Smooth muscle cell (in vitro differentiated cells): ENCODE measurements around the gene QRFP. TPM values are rescaled to one million over a fixed set of nuclear protein-coding genes. Genes with fewer than 3 reads are reported as not detected.

Experiments used
- DNase-seq: peaks from one replicate; lab custom pipeline; 2025; ENCODE audit not compliant: unreplicated experiment; lab: John Stamatoyannopoulos, UW
- H2AFZ ChIP-seq: fragments of 200-600 bp; sonication (generic); 2 replicates; pipeline ENCODE4 v1.6.0; 2016; ENCODE audit warnings: antibody characterized with exemption, low read depth, mild to moderate bottlenecking
- H3F3A ChIP-seq: fragments of 200-600 bp; sonication (generic); 2 replicates; pipeline ENCODE4 v1.6.0; 2017; ENCODE audit warnings: antibody characterized with exemption, low read depth
- H3K27ac ChIP-seq: fragments of 200-600 bp; sonication (generic); 2 replicates; pipeline ENCODE4 v1.5.1; 2016; ENCODE audit warnings: low read depth, mild to moderate bottlenecking
- H3K27me3 ChIP-seq: fragments of 200-600 bp; sonication (generic); 2 replicates; pipeline ENCODE4 v1.6.1; 2016; ENCODE audit warnings: low read depth, mild to moderate bottlenecking
- H3K36me3 ChIP-seq: fragments of 200-600 bp; sonication (generic); 2 replicates; pipeline ENCODE4 v1.5.1; 2016; ENCODE audit warnings: low read depth
- H3K4me1 ChIP-seq: fragments of 200-600 bp; sonication (generic); 2 replicates; pipeline ENCODE4 v1.5.1; 2016; ENCODE audit warnings: low read depth
- H3K4me2 ChIP-seq: fragments of 200-600 bp; sonication (generic); 2 replicates; pipeline ENCODE4 v1.6.0; 2016; ENCODE audit warnings: mild to moderate bottlenecking
- H3K4me3 ChIP-seq: fragments of 200-600 bp; sonication (generic); 2 replicates; pipeline ENCODE4 v1.5.1; 2016; ENCODE audit warnings: mild to moderate bottlenecking
- H3K79me2 ChIP-seq: fragments of 200-600 bp; sonication (generic); 2 replicates; pipeline ENCODE4 v1.6.0; 2016; ENCODE audit warnings: low read depth, mild to moderate bottlenecking
- H3K9ac ChIP-seq: fragments of 200-600 bp; sonication (generic); 2 replicates; pipeline ENCODE4 v1.6.0; 2016; ENCODE audit warnings: low read depth
- H3K9me3 ChIP-seq: fragments of 200-600 bp; sonication (generic); replicated peaks from 2 replicates; pipeline ENCODE4 v1.5.1; 2016; ENCODE audit warnings: low read depth
- H4K20me1 ChIP-seq: fragments of 200-600 bp; sonication (generic); 2 replicates; pipeline ENCODE4 v1.6.0; 2016; ENCODE audit warnings: low read depth
- WGBS: methylation state at CpG from one replicate; pipeline ENCODE4 v1.1.7; 2016; ENCODE audit warnings: low lambda C conversion rate; 5-methylcytosine and 5-hydroxymethylcytosine counted together
- polyA plus RNA-seq: library from polyadenylated mRNA; unstranded; fragments of >200 nt; fragmentation: Nextera tagmentation; extraction: Ambion mirVana; gene quantifications from 2 replicates; pipeline ENCODE4 v1.2.1, GENCODE V29; 2016
- total RNA-seq: library from RNA; depleted of rRNA; stranded (reverse); fragments of >200 nt; gene quantifications from 2 replicates; pipeline ENCODE4 v1.2.3, GENCODE V29; 2014
- TF ChIP-seq, protein P1 (sequence below): fragments of 200-600 bp; sonication (generic); IDR thresholded peaks from 2 replicates; pipeline ENCODE4 v1.5.1; 2017; ENCODE audit warnings: borderline replicate concordance, mild to moderate bottlenecking, antibody characterized with exemption; ENCODE audit not compliant: insufficient read depth, poor library complexity, severe bottlenecking

Gene QRFP
- total and polyA plus RNA-seq, 2 experiments from 2014 or later, result 0.15 TPM; not detected in 1

GRCh38 chr9:130869250-130869649 lies 27.4 kb downstream of the QRFP start:
- Histone ChIP-seq H3K36me3 (peaks cover 19% of the 10 kb centered on the region), H2AFZ (no peak overlapping the region), H4K20me1 (peaks cover 100% of the 10 kb centered on the region), H3K27me3 (no peaks in the 10 kb centered on the region), H3K4me3 (no peak overlapping the region), H3K79me2 (peaks cover 45% of the 10 kb centered on the region), H3K9ac (no peak overlapping the region), H3K4me1 (no peaks in the 10 kb centered on the region), H3K9me3 (no peaks in the 10 kb centered on the region), H3F3A (no peaks in the 10 kb centered on the region), H3K4me2 (no peak overlapping the region), H3K27ac (no peak overlapping the region)
- 91% methylated on average over 8 of the region's 8 CpGs for WGBS
- no peak for DNase-seq
- TF ChIP-seq, protein P1, sequence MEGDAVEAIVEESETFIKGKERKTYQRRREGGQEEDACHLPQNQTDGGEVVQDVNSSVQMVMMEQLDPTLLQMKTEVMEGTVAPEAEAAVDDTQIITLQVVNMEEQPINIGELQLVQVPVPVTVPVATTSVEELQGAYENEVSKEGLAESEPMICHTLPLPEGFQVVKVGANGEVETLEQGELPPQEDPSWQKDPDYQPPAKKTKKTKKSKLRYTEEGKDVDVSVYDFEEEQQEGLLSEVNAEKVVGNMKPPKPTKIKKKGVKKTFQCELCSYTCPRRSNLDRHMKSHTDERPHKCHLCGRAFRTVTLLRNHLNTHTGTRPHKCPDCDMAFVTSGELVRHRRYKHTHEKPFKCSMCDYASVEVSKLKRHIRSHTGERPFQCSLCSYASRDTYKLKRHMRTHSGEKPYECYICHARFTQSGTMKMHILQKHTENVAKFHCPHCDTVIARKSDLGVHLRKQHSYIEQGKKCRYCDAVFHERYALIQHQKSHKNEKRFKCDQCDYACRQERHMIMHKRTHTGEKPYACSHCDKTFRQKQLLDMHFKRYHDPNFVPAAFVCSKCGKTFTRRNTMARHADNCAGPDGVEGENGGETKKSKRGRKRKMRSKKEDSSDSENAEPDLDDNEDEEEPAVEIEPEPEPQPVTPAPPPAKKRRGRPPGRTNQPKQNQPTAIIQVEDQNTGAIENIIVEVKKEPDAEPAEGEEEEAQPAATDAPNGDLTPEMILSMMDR, result no peak

GRCh38 chr9:130868230-130868629 lies 28.4 kb downstream of the QRFP start:
- Histone ChIP-seq H4K20me1 (peaks cover 100% of the 10 kb centered on the region), H3K79me2 (peaks cover 53% of the 10 kb centered on the region), H3K9me3 (no peaks in the 10 kb centered on the region), H3K27ac (no peak overlapping the region), H2AFZ (no peak overlapping the region), H3K36me3 (peaks cover 10% of the 10 kb centered on the region), H3K4me3 (no peak overlapping the region), H3K9ac (no peak overlapping the region), H3K27me3 (no peaks in the 10 kb centered on the region), H3K4me2 (no peak overlapping the region), H3K4me1 (no peaks in the 10 kb centered on the region), H3F3A (no peaks in the 10 kb centered on the region)
- TF ChIP-seq, protein P1, result no peak
- 93% methylated on average over 3 of the region's 3 CpGs for WGBS
- DNase-seq, result no peak

DNA sequence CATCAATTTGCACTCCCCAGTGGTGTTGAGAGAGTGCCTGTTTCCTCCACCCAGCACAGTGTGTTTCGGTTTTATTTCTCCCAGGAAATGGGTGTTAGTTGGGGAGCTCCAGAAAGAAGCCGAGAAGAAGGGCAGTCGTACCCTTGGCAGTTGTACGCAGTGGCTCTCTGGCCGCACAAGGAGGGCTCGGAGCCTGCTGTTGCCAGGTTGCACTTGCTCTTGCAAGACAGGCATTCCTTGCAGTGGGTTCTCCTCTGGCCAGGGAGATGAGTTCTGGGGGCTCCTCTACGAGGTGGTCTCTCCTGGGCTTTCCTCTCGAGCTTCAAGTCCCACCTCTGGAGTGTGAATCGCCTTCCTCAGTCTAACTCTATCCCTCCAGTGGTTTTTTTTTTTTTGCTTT lies 29.1 kb downstream of the QRFP start:
- Histone ChIP-seq H3K4me1 (no peaks in the 10 kb centered on the region), H3K9me3 (no peaks in the 10 kb centered on the region), H3F3A (no peaks in the 10 kb centered on the region), H2AFZ (no peak overlapping the region), H3K36me3 (peaks cover 10% of the 10 kb centered on the region), H3K9ac (no peak overlapping the region), H4K20me1 (peaks cover 100% of the 10 kb centered on the region), H3K79me2 (peaks cover 59% of the 10 kb centered on the region), H3K27ac (no peak overlapping the region), H3K4me3 (no peak overlapping the region), H3K4me2 (no peak overlapping the region), H3K27me3 (no peaks in the 10 kb centered on the region)
- 97% methylated on average over 9 of the region's 9 CpGs for WGBS
- TF ChIP-seq, protein P1, result no peak
- no peak for DNase-seq

GRCh38 chr9:130866474-130866965 lies 30.1 kb downstream of the QRFP start:
- peaks cover 3% of the 10 kb centered on the region for H3K36me3 ChIP-seq
- no peak overlapping the region for H3K27ac ChIP-seq
- H3F3A ChIP-seq, result peaks cover 8% of the 10 kb centered on the region
- H3K4me2 ChIP-seq, result no peak overlapping the region
- H2AFZ ChIP-seq, result no peak overlapping the region
- H3K4me3 ChIP-seq, result no peak overlapping the region
- H3K79me2 ChIP-seq, result peaks cover 66% of the 10 kb centered on the region
- peaks cover 100% of the 10 kb centered on the region for H4K20me1 ChIP-seq
- H3K9me3 ChIP-seq, result no peaks in the 10 kb centered on the region
- TF ChIP-seq, protein P1, result peak; percentile 79
- H3K27me3 ChIP-seq, result no peaks in the 10 kb centered on the region
- WGBS, result 49% methylated on average over 4 of the region's 4 CpGs
- no peaks in the 10 kb centered on the region for H3K4me1 ChIP-seq
- DNase-seq, result no peak
- no peak overlapping the region for H3K9ac ChIP-seq
